ENCODE data around the gene MED15. TPM values are rescaled to one million over a fixed set of nuclear protein-coding genes. Genes with fewer than 3 reads are reported as not detected.
A peak's percentile ranks its signal among the peaks of the same experiment; 100 is the strongest.

MED15 gene
- total RNA-seq, 1 donor from 2014 or later: 84.5 TPM

DNA sequence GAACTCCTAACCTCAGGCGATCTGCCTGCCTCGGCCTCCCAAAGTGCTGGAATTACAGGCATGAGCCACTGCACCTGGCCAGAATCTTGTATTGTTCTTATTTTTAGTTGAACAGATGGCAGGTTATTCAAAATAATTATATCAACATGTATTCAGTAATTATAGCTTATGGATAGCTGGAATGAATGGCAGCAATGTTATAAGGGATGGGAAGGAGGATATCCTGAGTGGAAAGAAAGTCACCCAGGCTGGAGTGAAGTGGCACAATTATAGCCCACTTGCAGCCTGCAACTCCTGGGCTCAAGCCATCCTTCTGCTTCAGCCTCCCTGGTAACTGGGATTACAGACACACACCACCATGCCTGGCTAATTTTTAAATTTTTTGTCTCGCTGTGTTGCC, 88.1 kb downstream of the MED15 start:
- Mint-ChIP-seq H3K27me3 (ENCODE audit: low read depth) (no peaks in the 10 kb centered on the region), H3K4me3 (no peak overlapping the region), H3K9me3 (no peaks in the 10 kb centered on the region), H3K4me1 (no peaks in the 10 kb centered on the region), H3K36me3 (ENCODE audit: low read depth) (no peaks in the 10 kb centered on the region), H3K27ac (ENCODE audit: unreplicated experiment) (no peak overlapping the region)
- TF ChIP-seq, protein P1, sequence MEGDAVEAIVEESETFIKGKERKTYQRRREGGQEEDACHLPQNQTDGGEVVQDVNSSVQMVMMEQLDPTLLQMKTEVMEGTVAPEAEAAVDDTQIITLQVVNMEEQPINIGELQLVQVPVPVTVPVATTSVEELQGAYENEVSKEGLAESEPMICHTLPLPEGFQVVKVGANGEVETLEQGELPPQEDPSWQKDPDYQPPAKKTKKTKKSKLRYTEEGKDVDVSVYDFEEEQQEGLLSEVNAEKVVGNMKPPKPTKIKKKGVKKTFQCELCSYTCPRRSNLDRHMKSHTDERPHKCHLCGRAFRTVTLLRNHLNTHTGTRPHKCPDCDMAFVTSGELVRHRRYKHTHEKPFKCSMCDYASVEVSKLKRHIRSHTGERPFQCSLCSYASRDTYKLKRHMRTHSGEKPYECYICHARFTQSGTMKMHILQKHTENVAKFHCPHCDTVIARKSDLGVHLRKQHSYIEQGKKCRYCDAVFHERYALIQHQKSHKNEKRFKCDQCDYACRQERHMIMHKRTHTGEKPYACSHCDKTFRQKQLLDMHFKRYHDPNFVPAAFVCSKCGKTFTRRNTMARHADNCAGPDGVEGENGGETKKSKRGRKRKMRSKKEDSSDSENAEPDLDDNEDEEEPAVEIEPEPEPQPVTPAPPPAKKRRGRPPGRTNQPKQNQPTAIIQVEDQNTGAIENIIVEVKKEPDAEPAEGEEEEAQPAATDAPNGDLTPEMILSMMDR (conservative IDR thresholded peaks at IDR 0.05): no peak
- no peak for DNase-seq (ENCODE audit: low read depth, low spot score)

DNA sequence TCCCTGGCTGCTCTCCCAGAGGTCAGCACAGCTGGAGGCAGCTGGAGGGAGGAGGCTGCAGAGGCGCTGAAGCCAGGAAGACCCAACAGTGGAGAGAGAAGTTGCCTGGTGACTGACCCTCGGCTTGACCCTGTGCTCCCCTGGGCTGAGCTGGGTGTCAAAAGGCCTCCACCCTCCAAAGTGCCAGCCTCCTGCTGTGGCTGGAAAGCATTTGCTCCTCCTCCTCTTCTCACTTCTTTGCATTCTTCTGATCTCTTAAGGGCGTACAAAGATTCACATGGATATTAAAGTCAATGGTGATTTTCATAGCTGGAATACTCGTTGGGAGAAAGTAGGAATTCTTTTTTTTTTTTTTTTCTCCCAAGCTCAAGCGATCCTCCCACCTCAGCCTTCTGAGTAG, 91.7 kb downstream of the MED15 start:
- no peaks in the 10 kb centered on the region for H3K27me3 Mint-ChIP-seq (ENCODE audit: low read depth)
- H3K9me3 Mint-ChIP-seq: no peaks in the 10 kb centered on the region
- no peak for DNase-seq (ENCODE audit: low read depth, low spot score)
- H3K27ac Mint-ChIP-seq (ENCODE audit: unreplicated experiment): peak overlapping the region; percentile 36
- H3K4me3 Mint-ChIP-seq: no peak overlapping the region
- no peaks in the 10 kb centered on the region for H3K36me3 Mint-ChIP-seq (ENCODE audit: low read depth)
- H3K4me1 Mint-ChIP-seq: no peaks in the 10 kb centered on the region
- TF ChIP-seq, protein P1 (conservative IDR thresholded peaks at IDR 0.05): no peak

DNA sequence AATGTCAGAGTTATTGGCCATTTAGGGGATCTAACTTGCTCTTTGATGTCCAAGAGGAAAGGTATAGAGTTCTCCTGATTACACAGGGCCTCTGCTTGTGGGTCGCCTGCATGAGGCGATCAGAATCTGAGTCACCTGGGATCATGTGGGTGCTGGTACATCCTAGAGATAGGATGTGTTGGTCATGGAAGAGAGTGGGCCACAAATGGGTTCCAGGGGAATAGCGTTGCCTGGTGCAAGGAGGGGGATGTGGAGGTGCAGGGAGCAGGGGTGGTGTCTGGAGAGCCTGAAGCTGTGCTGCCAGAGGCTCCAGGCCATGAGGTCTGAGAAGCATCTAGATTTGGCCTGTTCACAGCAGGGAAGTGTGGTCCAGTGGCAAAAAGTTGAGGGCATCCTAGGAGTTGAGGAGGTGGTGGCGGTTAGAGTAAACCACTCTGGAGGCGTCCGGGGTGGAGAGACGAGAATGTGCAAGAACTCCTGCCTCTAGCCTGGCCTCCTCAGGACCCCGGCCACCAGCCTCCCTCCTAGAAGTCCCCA, 92.8 kb downstream of the MED15 start:
- no peaks in the 10 kb centered on the region for H3K4me1 Mint-ChIP-seq
- DNase-seq (ENCODE audit: low read depth, low spot score): no peak
- peak overlapping the region; percentile 57 for H3K27ac Mint-ChIP-seq (ENCODE audit: unreplicated experiment)
- H3K9me3 Mint-ChIP-seq: no peaks in the 10 kb centered on the region
- no peak overlapping the region for H3K4me3 Mint-ChIP-seq
- no peaks in the 10 kb centered on the region for H3K36me3 Mint-ChIP-seq (ENCODE audit: low read depth)
- TF ChIP-seq, protein P1 (conservative IDR thresholded peaks at IDR 0.05): no peak
- H3K27me3 Mint-ChIP-seq (ENCODE audit: low read depth): no peaks in the 10 kb centered on the region

DNA sequence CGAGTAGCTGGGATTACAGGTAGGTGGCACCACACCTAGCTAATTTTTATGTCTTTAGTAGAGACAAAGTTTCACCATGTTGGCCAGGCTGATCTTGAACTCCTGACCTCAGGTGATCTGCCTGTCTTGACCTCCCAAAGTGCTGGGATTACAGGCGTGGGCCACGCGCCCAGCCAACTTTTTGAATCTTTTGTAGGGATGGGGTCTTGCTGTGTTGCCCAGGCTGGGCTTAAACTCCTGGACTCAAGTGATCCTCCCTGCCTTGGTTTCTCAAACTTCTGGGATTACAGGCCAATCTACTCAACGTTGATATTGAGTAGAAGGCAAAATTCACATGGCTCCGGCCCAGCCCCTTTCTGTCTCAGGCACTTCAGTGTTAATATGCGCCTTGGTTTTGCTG, 93.9 kb downstream of the MED15 start:
- no peak for DNase-seq (ENCODE audit: low read depth, low spot score)
- TF ChIP-seq, protein P1 (conservative IDR thresholded peaks at IDR 0.05): no peak
- H3K36me3 Mint-ChIP-seq (ENCODE audit: low read depth): no peaks in the 10 kb centered on the region
- H3K4me3 Mint-ChIP-seq: no peak overlapping the region
- H3K4me1 Mint-ChIP-seq: no peaks in the 10 kb centered on the region
- no peaks in the 10 kb centered on the region for H3K9me3 Mint-ChIP-seq
- no peaks in the 10 kb centered on the region for H3K27me3 Mint-ChIP-seq (ENCODE audit: low read depth)
- H3K27ac Mint-ChIP-seq (ENCODE audit: unreplicated experiment): no peak overlapping the region

DNA sequence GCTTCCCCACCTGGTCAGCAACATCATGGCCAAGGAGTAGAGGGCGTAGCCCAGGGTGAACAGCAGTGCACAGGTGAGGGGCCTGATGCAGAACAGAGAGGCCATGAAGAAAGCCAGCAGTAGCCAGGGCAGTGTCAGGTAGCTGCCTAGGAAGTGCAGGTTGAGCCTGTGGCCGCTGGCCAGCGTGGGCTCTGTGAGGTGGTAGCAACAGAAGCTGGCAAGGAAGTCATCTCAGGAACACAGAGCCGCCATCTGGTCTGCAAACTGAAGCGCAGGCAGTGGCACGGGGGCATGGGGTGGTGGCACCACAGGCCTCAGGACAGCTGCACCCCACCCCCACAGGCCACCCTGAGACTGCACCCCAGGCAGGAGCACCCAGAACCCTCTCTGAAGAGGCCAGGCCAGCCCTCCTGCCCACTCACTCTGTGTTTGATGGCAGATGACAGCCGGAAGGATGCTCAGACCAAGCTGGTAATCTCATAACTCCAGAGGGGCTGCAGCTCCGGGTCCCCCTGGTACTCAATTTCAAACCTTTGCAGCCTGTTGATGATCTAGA, 95.3 kb downstream of the MED15 start:
- DNase-seq (ENCODE audit: low read depth, low spot score): no peak
- H3K27me3 Mint-ChIP-seq (ENCODE audit: low read depth): no peaks in the 10 kb centered on the region
- H3K36me3 Mint-ChIP-seq (ENCODE audit: low read depth): no peaks in the 10 kb centered on the region
- no peaks in the 10 kb centered on the region for H3K4me1 Mint-ChIP-seq
- no peak overlapping the region for H3K27ac Mint-ChIP-seq (ENCODE audit: unreplicated experiment)
- TF ChIP-seq, protein P1 (conservative IDR thresholded peaks at IDR 0.05): no peak
- H3K4me3 Mint-ChIP-seq: no peak overlapping the region
- H3K9me3 Mint-ChIP-seq: no peaks in the 10 kb centered on the region
